Retinal pigment epithelial cell (primary cell): ENCODE measurements around the gene WWOX.
A peak's percentile ranks its signal among the peaks of the same experiment; 100 is the strongest.

Experiments used
- DNase-seq: peaks from one replicate; pipeline ENCODE4 v3.0.0-alpha.2; 2010; ENCODE audit warnings: low read depth
- H3K4me3 ChIP-seq: 2 replicates; pipeline ENCODE4 v1.5.1; 2011; ENCODE audit warnings: mild to moderate bottlenecking, low read length, control low read depth, moderate library complexity
- TF ChIP-seq, protein P1 (sequence below): conservative IDR thresholded peaks from 2 replicates; pipeline ENCODE4 v1.5.1; 2011; ENCODE audit warnings: low read depth, low read length, control low read depth, inconsistent platforms

Gene WWOX

DNA sequence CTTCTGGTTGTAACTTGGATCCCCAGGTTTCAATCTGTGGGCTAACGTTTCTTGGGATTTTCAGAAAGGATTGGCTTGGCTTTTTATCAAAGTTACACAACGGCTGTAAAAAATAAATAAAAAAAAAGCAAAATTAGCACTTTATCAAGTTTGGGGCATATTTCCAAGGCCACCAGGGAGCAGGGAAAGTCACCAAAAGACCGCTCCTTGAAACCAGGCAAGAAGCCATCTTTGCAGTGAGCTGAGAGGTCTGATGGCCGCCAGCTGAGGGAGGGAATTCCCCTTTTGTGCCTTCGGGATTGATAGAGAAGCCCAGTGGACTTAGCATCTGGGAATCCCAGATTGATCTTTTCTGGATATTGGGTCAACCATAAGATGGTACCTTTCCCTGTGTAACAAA is 192.2 kb downstream of the WWOX start:
- TF ChIP-seq, protein P1, sequence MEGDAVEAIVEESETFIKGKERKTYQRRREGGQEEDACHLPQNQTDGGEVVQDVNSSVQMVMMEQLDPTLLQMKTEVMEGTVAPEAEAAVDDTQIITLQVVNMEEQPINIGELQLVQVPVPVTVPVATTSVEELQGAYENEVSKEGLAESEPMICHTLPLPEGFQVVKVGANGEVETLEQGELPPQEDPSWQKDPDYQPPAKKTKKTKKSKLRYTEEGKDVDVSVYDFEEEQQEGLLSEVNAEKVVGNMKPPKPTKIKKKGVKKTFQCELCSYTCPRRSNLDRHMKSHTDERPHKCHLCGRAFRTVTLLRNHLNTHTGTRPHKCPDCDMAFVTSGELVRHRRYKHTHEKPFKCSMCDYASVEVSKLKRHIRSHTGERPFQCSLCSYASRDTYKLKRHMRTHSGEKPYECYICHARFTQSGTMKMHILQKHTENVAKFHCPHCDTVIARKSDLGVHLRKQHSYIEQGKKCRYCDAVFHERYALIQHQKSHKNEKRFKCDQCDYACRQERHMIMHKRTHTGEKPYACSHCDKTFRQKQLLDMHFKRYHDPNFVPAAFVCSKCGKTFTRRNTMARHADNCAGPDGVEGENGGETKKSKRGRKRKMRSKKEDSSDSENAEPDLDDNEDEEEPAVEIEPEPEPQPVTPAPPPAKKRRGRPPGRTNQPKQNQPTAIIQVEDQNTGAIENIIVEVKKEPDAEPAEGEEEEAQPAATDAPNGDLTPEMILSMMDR, result no peak
- H3K4me3 ChIP-seq, result no peak overlapping the region
- DNase-seq, result no peak

GRCh38 chr16:78292086-78292843 is 192.8 kb downstream of the WWOX start:
- TF ChIP-seq, protein P1, result no peak
- DNase-seq, result no peak
- no peak overlapping the region for H3K4me3 ChIP-seq

DNA sequence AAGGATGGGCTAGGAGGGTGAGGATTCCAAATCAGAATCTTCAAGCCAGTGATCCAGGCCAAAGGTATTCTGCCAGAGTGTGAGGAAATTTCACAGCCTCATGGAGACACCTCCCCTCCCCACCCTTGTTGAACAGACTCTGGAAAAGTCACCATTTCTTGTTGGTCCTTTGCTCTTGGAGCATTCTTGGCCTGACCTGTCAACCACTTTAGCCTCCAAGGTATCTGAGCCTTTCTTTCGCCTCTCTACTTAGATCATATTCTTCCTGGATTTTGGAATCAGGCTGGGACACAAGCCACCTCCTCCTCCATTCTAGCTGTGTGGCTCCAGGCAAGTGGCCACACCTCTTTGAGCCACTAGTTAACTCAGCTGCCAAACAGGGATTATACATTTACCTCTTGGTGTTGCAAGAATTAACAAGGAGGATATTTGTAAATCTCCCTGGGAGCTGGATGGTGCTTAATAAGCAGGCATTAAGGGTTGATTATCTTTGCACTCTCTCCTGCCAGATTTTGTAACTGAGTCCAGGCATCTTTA is 193.5 kb downstream of the WWOX start:
- TF ChIP-seq, protein P1, result no peak
- H3K4me3 ChIP-seq, result no peak overlapping the region
- peak; percentile 41 for DNase-seq

GRCh38 chr16:78294538-78295225 is 195.2 kb downstream of the WWOX start:
- H3K4me3 ChIP-seq, result no peak overlapping the region
- DNase-seq, result no peak
- TF ChIP-seq, protein P1, result no peak

- TF ChIP-seq, protein P1, result no peak
- DNase-seq, result no peak
- H3K4me3 ChIP-seq, result no peak overlapping the region
These were observed 197.7 kb downstream of the WWOX start for GRCh38 chr16:78297066-78297666.

GRCh38 chr16:78298986-78299385 is 199.5 kb downstream of the WWOX start:
- TF ChIP-seq, protein P1, result no peak
- DNase-seq, result no peak
- H3K4me3 ChIP-seq, result no peak overlapping the region

GRCh38 chr16:78300469-78300868 is 201.0 kb downstream of the WWOX start:
- TF ChIP-seq, protein P1, result no peak
- no peak overlapping the region for H3K4me3 ChIP-seq
- no peak for DNase-seq
